Umbilical cord (tissue), 2 donors: ENCODE data around the gene OAS2. TPM values are rescaled to one million over a fixed set of nuclear protein-coding genes. Genes with fewer than 3 reads are reported as not detected.
A peak's percentile ranks its signal among the peaks of the same experiment; 100 is the strongest.

Experiments
- DNase-seq: peaks from one replicate; pipeline ENCODE4 v3.0.0-alpha.2; 2015; ENCODE audit warnings: low spot score
- total RNA-seq: library from RNA; depleted of rRNA; stranded (reverse); fragments of >200 nt; gene quantifications from one replicate; pipeline ENCODE4 v1.2.3, GENCODE V29; 2014; ENCODE audit warnings: low replicate concordance; ENCODE audit not compliant: insufficient read depth

The OAS2 gene
- total RNA-seq = 4.6 TPM

GRCh38 chr12:112978163-112979040 lies at the start of gene OAS2:
Gene OAS2, plus strand, starts transcription at chr12:112978519. Its CDS starts 90 bp downstream, at chr12:112978609.
- peak; percentile 53 for DNase-seq

GRCh38 chr12:112928978-112929377 lies 49.3 kb upstream of the OAS2 start:
- no peak for DNase-seq

- no peak for DNase-seq
Observed at GRCh38 chr12:112929715-112930114, 48.6 kb upstream of the OAS2 start.

- DNase-seq = no peak
Observed at GRCh38 chr12:112930350-112930749, 48.0 kb upstream of the OAS2 start.

- DNase-seq = no peak
Observed at GRCh38 chr12:112932485-112933128, 45.7 kb upstream of the OAS2 start.

- no peak for DNase-seq
Observed at GRCh38 chr12:112933129-112933505, 45.2 kb upstream of the OAS2 start.

- no peak for DNase-seq
Observed at GRCh38 chr12:112936264-112936663, 42.1 kb upstream of the OAS2 start.

- DNase-seq = peak; percentile 13
Observed at GRCh38 chr12:112936927-112937326, 41.4 kb upstream of the OAS2 start.

GRCh38 chr12:112937741-112938719 lies 40.3 kb upstream of the OAS2 start, which contains the start of gene OAS3:
Gene OAS3, plus strand, starts transcription at chr12:112938474. Its CDS starts 57 bp downstream, at chr12:112938531.
- peak; percentile 78 for DNase-seq

GRCh38 chr12:112938751-112939150 lies 39.6 kb upstream of the OAS2 start:
- no peak for DNase-seq

GRCh38 chr12:112939761-112940381 lies 38.4 kb upstream of the OAS2 start:
- no peak for DNase-seq

GRCh38 chr12:112941528-112942335 lies 36.6 kb upstream of the OAS2 start:
- DNase-seq = no peak

GRCh38 chr12:112942572-112942971 lies 35.7 kb upstream of the OAS2 start:
- no peak for DNase-seq

GRCh38 chr12:112944024-112944690 lies 34.2 kb upstream of the OAS2 start:
- DNase-seq = no peak

GRCh38 chr12:112945515-112945914 lies 32.8 kb upstream of the OAS2 start:
- DNase-seq = no peak

GRCh38 chr12:112946236-112947000 lies 31.9 kb upstream of the OAS2 start:
- DNase-seq = no peak

- DNase-seq = no peak
Observed at GRCh38 chr12:112947314-112947713, 31.0 kb upstream of the OAS2 start.

GRCh38 chr12:112947761-112948160 lies 30.6 kb upstream of the OAS2 start:
- DNase-seq = no peak

- no peak for DNase-seq
Observed at GRCh38 chr12:112948806-112949205, 29.5 kb upstream of the OAS2 start.
